Measurements from ENCODE around the gene TEC. TPM values are rescaled to one million over a fixed set of nuclear protein-coding genes. Genes with fewer than 3 reads are reported as not detected.
"Not testable (repeated sequence)": the region's sequence is repeated elsewhere in the genome, so short reads cannot be mapped to it uniquely, and the experiment has no call there.

Gene TEC
- total RNA-seq, 1 donor from 2014 or later: 0.53 TPM

GRCh38 chr4:48290146-48290772, 20.6 kb upstream of the TEC start:
- TF ChIP-seq CTCF (IDR thresholded peaks at IDR 0.05; ENCODE audit: insufficient read depth, low read length, severe bottlenecking): peak; percentile 67
- Histone ChIP-seq H3K4me3 (ENCODE audit: low read depth, low read length) (no peak overlapping the region), H3K36me3 (ENCODE audit: control insufficient read depth, insufficient read depth, low read length) (no peaks in the 10 kb centered on the region), H3K27me3 (ENCODE audit: control insufficient read depth, insufficient read depth, low read length) (no peaks in the 10 kb centered on the region)
- DNase-seq (ENCODE audit: low read depth) (peak; percentile 37), FAIRE-seq (no peak)

GRCh38 chr4:48286060-48286459, 16.4 kb upstream of the TEC start:
- not testable (repeated sequence) for H3K4me3 ChIP-seq (ENCODE audit: low read depth, low read length); FAIRE-seq; DNase-seq (ENCODE audit: low read depth); H3K27me3 ChIP-seq (ENCODE audit: control insufficient read depth, insufficient read depth, low read length); H3K36me3 ChIP-seq (ENCODE audit: control insufficient read depth, insufficient read depth, low read length)

GRCh38 chr4:48285640-48286039, 16.0 kb upstream of the TEC start:
- DNase-seq (ENCODE audit: low read depth); H3K27me3 ChIP-seq (ENCODE audit: control insufficient read depth, insufficient read depth, low read length); H3K4me3 ChIP-seq (ENCODE audit: low read depth, low read length); FAIRE-seq; H3K36me3 ChIP-seq (ENCODE audit: control insufficient read depth, insufficient read depth, low read length): not testable (repeated sequence)

- H3K27me3 ChIP-seq (ENCODE audit: control insufficient read depth, insufficient read depth, low read length): no peaks in the 10 kb centered on the region
- no peaks in the 10 kb centered on the region for H3K36me3 ChIP-seq (ENCODE audit: control insufficient read depth, insufficient read depth, low read length)
- no peak for FAIRE-seq
- DNase-seq (ENCODE audit: low read depth): no peak
- no peak overlapping the region for H3K4me3 ChIP-seq (ENCODE audit: low read depth, low read length)
- no peak for TF ChIP-seq CTCF (IDR thresholded peaks at IDR 0.05; ENCODE audit: insufficient read depth, low read length, severe bottlenecking)
These were observed 6.0 kb upstream of the TEC start for GRCh38 chr4:48275686-48276085.

- peak; percentile 66 for TF ChIP-seq CTCF (IDR thresholded peaks at IDR 0.05; ENCODE audit: insufficient read depth, low read length, severe bottlenecking)
- no peak overlapping the region for H3K4me3 ChIP-seq (ENCODE audit: low read depth, low read length)
- no peaks in the 10 kb centered on the region for H3K36me3 ChIP-seq (ENCODE audit: control insufficient read depth, insufficient read depth, low read length)
- no peaks in the 10 kb centered on the region for H3K27me3 ChIP-seq (ENCODE audit: control insufficient read depth, insufficient read depth, low read length)
- peak; percentile 44 for DNase-seq (ENCODE audit: low read depth)
- no peak for FAIRE-seq
These were observed 5.6 kb upstream of the TEC start for GRCh38 chr4:48275247-48275646.

GRCh38 chr4:48271626-48272025, 2.0 kb upstream of the TEC start:
- no peak for FAIRE-seq
- H3K4me3 ChIP-seq (ENCODE audit: low read depth, low read length): no peak overlapping the region
- no peak for DNase-seq (ENCODE audit: low read depth)
- H3K36me3 ChIP-seq (ENCODE audit: control insufficient read depth, insufficient read depth, low read length): no peaks in the 10 kb centered on the region
- TF ChIP-seq CTCF (IDR thresholded peaks at IDR 0.05; ENCODE audit: insufficient read depth, low read length, severe bottlenecking): no peak
- no peaks in the 10 kb centered on the region for H3K27me3 ChIP-seq (ENCODE audit: control insufficient read depth, insufficient read depth, low read length)

GRCh38 chr4:48270951-48271473, 1.4 kb upstream of the TEC start:
- no peak for TF ChIP-seq CTCF (IDR thresholded peaks at IDR 0.05; ENCODE audit: insufficient read depth, low read length, severe bottlenecking)
- Histone ChIP-seq H3K27me3 (ENCODE audit: control insufficient read depth, insufficient read depth, low read length) (no peaks in the 10 kb centered on the region), H3K36me3 (ENCODE audit: control insufficient read depth, insufficient read depth, low read length) (no peaks in the 10 kb centered on the region), H3K4me3 (ENCODE audit: low read depth, low read length) (no peak overlapping the region)
- no peak for DNase-seq (ENCODE audit: low read depth)
- no peak for FAIRE-seq
